Erythroblast (primary cell): ENCODE measurements around the gene ADK.

Experiments used
- GATA1 ChIP-seq: IDR thresholded peaks from 2 replicates; pipeline ENCODE4 v1.6.1; 2011; ENCODE audit warnings: low read depth, mild to moderate bottlenecking, control low read depth, low read length, moderate library complexity
- POLR2A ChIP-seq: IDR thresholded peaks from 2 replicates; pipeline ENCODE4 v1.6.1; 2011; ENCODE audit warnings: mild to moderate bottlenecking, low read length

GRCh38 chr10:74637685-74638084, 486.7 kb downstream of the ADK start:
- TF ChIP-seq POLR2A (no peak), GATA1 (no peak)
